Measurements from ENCODE around the gene COL28A1. TPM values are rescaled to one million over a fixed set of nuclear protein-coding genes. Genes with fewer than 3 reads are reported as not detected.

COL28A1 gene
- total and polyA plus RNA-seq, 5 donors from 2014 or later: 0.35 TPM; not detected in 4

- no peak overlapping the region for H3K4me3 ChIP-seq (ENCODE audit: low read depth, low read length)
- no peaks in the 10 kb centered on the region for H3K4me1 ChIP-seq (ENCODE audit: control insufficient read depth, insufficient read depth, low read length, poor library complexity, severe bottlenecking)
- H3K27ac ChIP-seq (ENCODE audit: insufficient read depth, low read length, poor library complexity, severe bottlenecking): no peak overlapping the region
- Mint-ChIP-seq H3K27ac (peak overlapping the region in 1 of 3 donors; percentile 60), H3K4me3 (no peak overlapping the region), H3K9me3 (peaks cover 0 to 5% (median 0%) of the 10 kb centered on the region in 7 donors), H3K4me1 (peaks cover 0 to 5% (median 0%) of the 10 kb centered on the region in 4 donors), H3K36me3 (no peaks in the 10 kb centered on the region), H3K27me3 (peaks cover 22% of the 10 kb centered on the region)
- DNase-seq: no peak
- H3K27me3 ChIP-seq (ENCODE audit: control insufficient read depth, insufficient read depth, low read length): no peaks in the 10 kb centered on the region
- H3K9me3 ChIP-seq (ENCODE audit: control insufficient read depth in 2 of 2, low read length in 2 of 2): no peaks in the 10 kb centered on the region
- no peaks in the 10 kb centered on the region for H3K36me3 ChIP-seq (ENCODE audit: control insufficient read depth, insufficient read depth, low read length)
- no peak for ATAC-seq (ENCODE audit: low read depth in 2 of 2)
Observed at GRCh38 chr7:7542251-7542835, 6.7 kb upstream of the COL28A1 start.

- ATAC-seq (ENCODE audit: low read depth in 2 of 2) (no peak), DNase-seq (no peak)
- H3K9me3 ChIP-seq (ENCODE audit: control insufficient read depth in 2 of 2, low read length in 2 of 2): no peaks in the 10 kb centered on the region
- peaks cover 4% of the 10 kb centered on the region for H3K27me3 ChIP-seq (ENCODE audit: control insufficient read depth, insufficient read depth, low read length)
- H3K4me1 Mint-ChIP-seq: peaks cover 0 to 5% (median 0%) of the 10 kb centered on the region in 4 donors
- no peaks in the 10 kb centered on the region for H3K36me3 Mint-ChIP-seq
- no peak overlapping the region for H3K4me3 Mint-ChIP-seq
- peaks cover 0 to 5% (median 0%) of the 10 kb centered on the region in 7 donors for H3K9me3 Mint-ChIP-seq
- H3K27me3 Mint-ChIP-seq: peaks cover 31% of the 10 kb centered on the region
- no peak overlapping the region for H3K4me3 ChIP-seq (ENCODE audit: low read depth, low read length)
- no peaks in the 10 kb centered on the region for H3K36me3 ChIP-seq (ENCODE audit: control insufficient read depth, insufficient read depth, low read length)
- H3K4me1 ChIP-seq (ENCODE audit: control insufficient read depth, insufficient read depth, low read length, poor library complexity, severe bottlenecking): no peaks in the 10 kb centered on the region
- H3K27ac ChIP-seq (ENCODE audit: insufficient read depth, low read length, poor library complexity, severe bottlenecking): no peak overlapping the region
- no peak overlapping the region for H3K27ac Mint-ChIP-seq
Observed at GRCh38 chr7:7539711-7540110, 4.0 kb upstream of the COL28A1 start.

- no peaks in the 10 kb centered on the region for H3K36me3 Mint-ChIP-seq
- no peak for ATAC-seq (ENCODE audit: low read depth in 2 of 2)
Observed at GRCh38 chr7:7539152-7539551, 3.5 kb upstream of the COL28A1 start.

GRCh38 chr7:7537711-7538110, 2.0 kb upstream of the COL28A1 start:
- H3K9me3 Mint-ChIP-seq: peaks cover 0 to 5% (median 0%) of the 10 kb centered on the region in 7 donors
- H3K4me1 ChIP-seq (ENCODE audit: control insufficient read depth, insufficient read depth, low read length, poor library complexity, severe bottlenecking): no peaks in the 10 kb centered on the region
- H3K27ac Mint-ChIP-seq: no peak overlapping the region
- DNase-seq (no peak), ATAC-seq (ENCODE audit: low read depth in 2 of 2) (no peak)
- peaks cover 10% of the 10 kb centered on the region for H3K27me3 ChIP-seq (ENCODE audit: control insufficient read depth, insufficient read depth, low read length)
- H3K4me1 Mint-ChIP-seq: peaks cover 0 to 5% (median 0%) of the 10 kb centered on the region in 4 donors
- H3K27me3 Mint-ChIP-seq: peaks cover 47% of the 10 kb centered on the region
- no peaks in the 10 kb centered on the region for H3K36me3 Mint-ChIP-seq
- H3K4me3 Mint-ChIP-seq: no peak overlapping the region
- no peak overlapping the region for H3K27ac ChIP-seq (ENCODE audit: insufficient read depth, low read length, poor library complexity, severe bottlenecking)
- H3K36me3 ChIP-seq (ENCODE audit: control insufficient read depth, insufficient read depth, low read length): no peaks in the 10 kb centered on the region
- no peak overlapping the region for H3K4me3 ChIP-seq (ENCODE audit: low read depth, low read length)
- no peaks in the 10 kb centered on the region for H3K9me3 ChIP-seq (ENCODE audit: control insufficient read depth in 2 of 2, low read length in 2 of 2)

More at GRCh38 chr7:7539152-7539551, 3.5 kb upstream of the COL28A1 start:
- no peak overlapping the region for H3K27ac ChIP-seq (ENCODE audit: insufficient read depth, low read length, poor library complexity, severe bottlenecking)
- Mint-ChIP-seq H3K27me3 (peaks cover 36% of the 10 kb centered on the region), H3K4me3 (no peak overlapping the region), H3K27ac (no peak overlapping the region), H3K9me3 (peaks cover 0 to 5% (median 0%) of the 10 kb centered on the region in 7 donors), H3K4me1 (peaks cover 0 to 5% (median 0%) of the 10 kb centered on the region in 4 donors)
- no peak for DNase-seq
- no peak overlapping the region for H3K4me3 ChIP-seq (ENCODE audit: low read depth, low read length)
- H3K9me3 ChIP-seq (ENCODE audit: control insufficient read depth in 2 of 2, low read length in 2 of 2): no peaks in the 10 kb centered on the region
- peaks cover 6% of the 10 kb centered on the region for H3K27me3 ChIP-seq (ENCODE audit: control insufficient read depth, insufficient read depth, low read length)
- H3K4me1 ChIP-seq (ENCODE audit: control insufficient read depth, insufficient read depth, low read length, poor library complexity, severe bottlenecking): no peaks in the 10 kb centered on the region
- no peaks in the 10 kb centered on the region for H3K36me3 ChIP-seq (ENCODE audit: control insufficient read depth, insufficient read depth, low read length)

GRCh38 chr7:7536396-7537019, 835 bp upstream of the COL28A1 start:
- Mint-ChIP-seq H3K4me1 (peaks cover 0 to 3% (median 0%) of the 10 kb centered on the region in 4 donors), H3K9me3 (no peaks in the 10 kb centered on the region), H3K4me3 (no peak overlapping the region), H3K36me3 (no peaks in the 10 kb centered on the region), H3K27ac (no peak overlapping the region), H3K27me3 (peaks cover 50% of the 10 kb centered on the region)
- no peaks in the 10 kb centered on the region for H3K36me3 ChIP-seq (ENCODE audit: control insufficient read depth, insufficient read depth, low read length)
- H3K27me3 ChIP-seq (ENCODE audit: control insufficient read depth, insufficient read depth, low read length): peaks cover 10% of the 10 kb centered on the region
- ATAC-seq (ENCODE audit: low read depth in 2 of 2) (no peak), DNase-seq (no peak)
- H3K27ac ChIP-seq (ENCODE audit: insufficient read depth, low read length, poor library complexity, severe bottlenecking): no peak overlapping the region
- H3K4me1 ChIP-seq (ENCODE audit: control insufficient read depth, insufficient read depth, low read length, poor library complexity, severe bottlenecking): no peaks in the 10 kb centered on the region
- H3K4me3 ChIP-seq (ENCODE audit: low read depth, low read length): no peak overlapping the region
- H3K9me3 ChIP-seq (ENCODE audit: control insufficient read depth in 2 of 2, low read length in 2 of 2): no peaks in the 10 kb centered on the region

GRCh38 chr7:7533831-7534430, 1.7 kb downstream of the COL28A1 start:
- Histone ChIP-seq H3K36me3 (ENCODE audit: control insufficient read depth, insufficient read depth, low read length) (no peaks in the 10 kb centered on the region), H3K9me3 (ENCODE audit: control insufficient read depth in 2 of 2, low read length in 2 of 2) (no peaks in the 10 kb centered on the region), H3K27ac (ENCODE audit: insufficient read depth, low read length, poor library complexity, severe bottlenecking) (no peak overlapping the region), H3K27me3 (ENCODE audit: control insufficient read depth, insufficient read depth, low read length) (peaks cover 14% of the 10 kb centered on the region), H3K4me3 (ENCODE audit: low read depth, low read length) (no peak overlapping the region), H3K4me1 (ENCODE audit: control insufficient read depth, insufficient read depth, low read length, poor library complexity, severe bottlenecking) (no peaks in the 10 kb centered on the region)
- Mint-ChIP-seq H3K36me3 (no peaks in the 10 kb centered on the region), H3K4me3 (no peak overlapping the region), H3K27ac (no peak overlapping the region), H3K4me1 (no peaks in the 10 kb centered on the region), H3K27me3 (peaks cover 50% of the 10 kb centered on the region), H3K9me3 (no peaks in the 10 kb centered on the region)
- no peak for ATAC-seq (ENCODE audit: low read depth in 2 of 2)
- DNase-seq: no peak

- no peak overlapping the region for H3K27ac ChIP-seq (ENCODE audit: insufficient read depth, low read length, poor library complexity, severe bottlenecking)
- Mint-ChIP-seq H3K9me3 (no peaks in the 10 kb centered on the region), H3K4me3 (no peak overlapping the region), H3K36me3 (no peaks in the 10 kb centered on the region), H3K27ac (no peak overlapping the region), H3K4me1 (no peaks in the 10 kb centered on the region), H3K27me3 (peaks cover 37% of the 10 kb centered on the region)
- H3K4me1 ChIP-seq (ENCODE audit: control insufficient read depth, insufficient read depth, low read length, poor library complexity, severe bottlenecking): no peaks in the 10 kb centered on the region
- no peak overlapping the region for H3K4me3 ChIP-seq (ENCODE audit: low read depth, low read length)
- no peaks in the 10 kb centered on the region for H3K9me3 ChIP-seq (ENCODE audit: control insufficient read depth in 2 of 2, low read length in 2 of 2)
- ATAC-seq (ENCODE audit: low read depth in 2 of 2) (no peak), DNase-seq (no peak)
- H3K36me3 ChIP-seq (ENCODE audit: control insufficient read depth, insufficient read depth, low read length): no peaks in the 10 kb centered on the region
- peaks cover 10% of the 10 kb centered on the region for H3K27me3 ChIP-seq (ENCODE audit: control insufficient read depth, insufficient read depth, low read length)
Observed at GRCh38 chr7:7529328-7529727, 6.3 kb downstream of the COL28A1 start.
